Measurements from ENCODE around the gene AZGP1. TPM values are rescaled to one million over a fixed set of nuclear protein-coding genes. Genes with fewer than 3 reads are reported as not detected.

AZGP1 gene
- total and polyA plus RNA-seq, 2 experiments from 2014 or later: not detected

DNA sequence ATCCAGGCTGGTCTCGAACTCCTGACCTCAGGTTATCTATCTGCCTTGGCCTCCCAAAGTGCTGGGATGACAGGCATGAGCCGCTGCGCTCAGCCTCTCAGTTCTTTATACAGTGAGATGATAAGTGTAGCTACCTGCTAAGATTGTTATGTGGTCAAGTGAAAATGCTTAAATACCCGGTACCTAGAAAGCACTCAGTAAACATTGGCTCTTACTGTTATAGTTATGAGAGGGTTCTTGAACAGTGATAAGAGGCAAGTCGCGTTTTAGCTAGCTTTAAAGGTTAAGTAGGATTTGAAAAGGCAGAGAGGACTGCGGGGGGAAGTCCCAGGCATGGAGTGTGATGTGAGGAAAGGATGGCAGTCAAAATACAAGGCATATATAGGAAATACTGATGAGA is 44.1 kb upstream of the AZGP1 start:
- Histone ChIP-seq H3K27me3 (no peaks in the 10 kb centered on the region), H3K36me3 (peaks cover 12% of the 10 kb centered on the region), H3K9me3 (ENCODE audit: low read depth) (no peaks in the 10 kb centered on the region), H3K27ac (peak overlapping the region; percentile 27), H3K4me3 (no peak overlapping the region), H3K4me1 (ENCODE audit: low read depth) (peaks cover 3% of the 10 kb centered on the region)
- TF ChIP-seq, protein P1, sequence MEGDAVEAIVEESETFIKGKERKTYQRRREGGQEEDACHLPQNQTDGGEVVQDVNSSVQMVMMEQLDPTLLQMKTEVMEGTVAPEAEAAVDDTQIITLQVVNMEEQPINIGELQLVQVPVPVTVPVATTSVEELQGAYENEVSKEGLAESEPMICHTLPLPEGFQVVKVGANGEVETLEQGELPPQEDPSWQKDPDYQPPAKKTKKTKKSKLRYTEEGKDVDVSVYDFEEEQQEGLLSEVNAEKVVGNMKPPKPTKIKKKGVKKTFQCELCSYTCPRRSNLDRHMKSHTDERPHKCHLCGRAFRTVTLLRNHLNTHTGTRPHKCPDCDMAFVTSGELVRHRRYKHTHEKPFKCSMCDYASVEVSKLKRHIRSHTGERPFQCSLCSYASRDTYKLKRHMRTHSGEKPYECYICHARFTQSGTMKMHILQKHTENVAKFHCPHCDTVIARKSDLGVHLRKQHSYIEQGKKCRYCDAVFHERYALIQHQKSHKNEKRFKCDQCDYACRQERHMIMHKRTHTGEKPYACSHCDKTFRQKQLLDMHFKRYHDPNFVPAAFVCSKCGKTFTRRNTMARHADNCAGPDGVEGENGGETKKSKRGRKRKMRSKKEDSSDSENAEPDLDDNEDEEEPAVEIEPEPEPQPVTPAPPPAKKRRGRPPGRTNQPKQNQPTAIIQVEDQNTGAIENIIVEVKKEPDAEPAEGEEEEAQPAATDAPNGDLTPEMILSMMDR (IDR thresholded peaks at IDR 0.05; ENCODE audit: low read depth, low read length): no peak
- DNase-seq (ENCODE audit: low read depth in 1 of 2, low spot score in 1 of 2): peak in 1 of 2 donors; percentile 21

DNA sequence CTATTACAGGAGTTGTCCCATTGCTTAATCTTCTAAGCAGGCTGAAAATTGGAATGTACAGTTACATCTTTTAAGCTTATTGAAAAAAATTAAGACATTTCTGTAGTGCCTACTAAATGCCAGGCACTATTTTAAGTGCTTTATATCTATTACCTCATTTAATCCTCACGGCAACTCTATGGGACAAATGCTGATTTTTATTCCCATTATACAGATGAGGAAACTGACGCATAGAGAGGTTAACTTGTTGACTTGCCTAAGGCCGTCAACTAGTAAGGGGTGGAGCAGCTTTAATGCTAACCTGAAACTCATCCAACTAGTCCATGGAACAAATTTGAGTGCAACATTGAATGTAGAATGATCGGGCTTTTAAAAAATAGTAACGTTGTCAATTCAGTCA is 42.0 kb upstream of the AZGP1 start:
- Histone ChIP-seq H3K27ac (no peak overlapping the region), H3K4me3 (no peak overlapping the region), H3K27me3 (no peaks in the 10 kb centered on the region), H3K4me1 (ENCODE audit: low read depth) (peaks cover 3% of the 10 kb centered on the region), H3K36me3 (no peaks in the 10 kb centered on the region), H3K9me3 (ENCODE audit: low read depth) (no peaks in the 10 kb centered on the region)
- DNase-seq (ENCODE audit: low read depth in 1 of 2, low spot score in 1 of 2): no peak
- TF ChIP-seq, protein P1 (IDR thresholded peaks at IDR 0.05; ENCODE audit: low read depth, low read length): no peak

DNA sequence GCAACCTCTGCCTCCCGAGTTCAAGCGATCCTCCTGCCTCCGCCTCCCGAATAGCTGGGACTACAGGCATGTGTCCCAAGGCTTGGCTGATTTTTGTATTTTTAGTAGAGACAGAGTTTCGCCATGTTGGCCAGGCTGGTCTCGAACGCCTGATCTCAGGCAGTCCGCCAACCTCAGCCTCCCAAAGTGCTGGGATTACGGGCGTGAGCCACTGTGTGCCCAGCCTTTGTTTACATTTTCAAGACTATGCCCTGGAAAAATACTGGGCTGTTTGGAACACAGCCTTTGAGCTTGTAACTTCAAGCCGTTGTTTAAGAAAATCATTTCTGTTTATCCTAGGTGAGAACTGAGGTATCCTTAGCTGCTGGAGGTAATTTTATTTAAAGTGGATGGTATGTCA is 41.5 kb upstream of the AZGP1 start:
- peaks cover 3% of the 10 kb centered on the region for H3K4me1 ChIP-seq (ENCODE audit: low read depth)
- H3K4me3 ChIP-seq: no peak overlapping the region
- H3K27me3 ChIP-seq: no peaks in the 10 kb centered on the region
- no peak for DNase-seq (ENCODE audit: low read depth in 1 of 2, low spot score in 1 of 2)
- TF ChIP-seq, protein P1 (IDR thresholded peaks at IDR 0.05; ENCODE audit: low read depth, low read length): no peak
- H3K36me3 ChIP-seq: no peaks in the 10 kb centered on the region
- no peak overlapping the region for H3K27ac ChIP-seq
- H3K9me3 ChIP-seq (ENCODE audit: low read depth): no peaks in the 10 kb centered on the region

DNA sequence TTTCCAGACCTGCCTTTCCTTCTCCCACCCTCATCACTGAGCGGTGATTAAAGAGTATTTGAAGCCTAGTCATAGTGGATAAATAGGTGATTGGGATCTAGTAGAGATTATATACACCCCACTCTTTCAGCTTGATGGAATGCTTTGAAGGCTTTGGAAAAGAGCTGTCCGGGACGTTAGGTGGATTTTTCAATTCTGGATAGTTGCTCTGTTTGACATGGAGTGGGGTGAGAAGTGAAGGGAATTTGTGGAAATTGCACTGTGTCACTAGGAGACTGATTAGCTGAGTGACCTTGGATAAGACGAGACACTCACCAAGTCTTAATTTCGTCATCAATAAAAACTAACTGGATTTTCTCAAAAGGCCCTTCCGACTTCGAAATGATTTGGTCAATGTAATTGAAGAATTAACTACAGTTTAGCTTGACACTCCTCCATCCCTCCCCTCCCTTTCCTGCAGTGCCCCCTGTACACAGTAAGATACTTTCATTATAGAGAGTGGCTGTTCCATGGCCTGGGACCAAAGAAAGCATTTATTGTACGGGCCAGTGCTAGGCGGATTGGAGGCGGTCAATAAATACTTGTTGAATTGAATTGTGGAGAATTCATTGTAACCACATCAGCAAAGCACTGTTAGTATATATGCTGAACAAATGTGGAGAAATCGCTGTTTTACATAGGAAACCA is 40.5 kb upstream of the AZGP1 start:
- H3K9me3 ChIP-seq (ENCODE audit: low read depth): no peaks in the 10 kb centered on the region
- peaks cover 2% of the 10 kb centered on the region for H3K27me3 ChIP-seq
- no peaks in the 10 kb centered on the region for H3K36me3 ChIP-seq
- peaks cover 3% of the 10 kb centered on the region for H3K4me1 ChIP-seq (ENCODE audit: low read depth)
- TF ChIP-seq, protein P1 (IDR thresholded peaks at IDR 0.05; ENCODE audit: low read depth, low read length): no peak
- peak overlapping the region; percentile 95 for H3K4me3 ChIP-seq
- peak in 1 of 2 donors; percentile 19 for DNase-seq (ENCODE audit: low read depth in 1 of 2, low spot score in 1 of 2)
- peak overlapping the region; percentile 99 for H3K27ac ChIP-seq

DNA sequence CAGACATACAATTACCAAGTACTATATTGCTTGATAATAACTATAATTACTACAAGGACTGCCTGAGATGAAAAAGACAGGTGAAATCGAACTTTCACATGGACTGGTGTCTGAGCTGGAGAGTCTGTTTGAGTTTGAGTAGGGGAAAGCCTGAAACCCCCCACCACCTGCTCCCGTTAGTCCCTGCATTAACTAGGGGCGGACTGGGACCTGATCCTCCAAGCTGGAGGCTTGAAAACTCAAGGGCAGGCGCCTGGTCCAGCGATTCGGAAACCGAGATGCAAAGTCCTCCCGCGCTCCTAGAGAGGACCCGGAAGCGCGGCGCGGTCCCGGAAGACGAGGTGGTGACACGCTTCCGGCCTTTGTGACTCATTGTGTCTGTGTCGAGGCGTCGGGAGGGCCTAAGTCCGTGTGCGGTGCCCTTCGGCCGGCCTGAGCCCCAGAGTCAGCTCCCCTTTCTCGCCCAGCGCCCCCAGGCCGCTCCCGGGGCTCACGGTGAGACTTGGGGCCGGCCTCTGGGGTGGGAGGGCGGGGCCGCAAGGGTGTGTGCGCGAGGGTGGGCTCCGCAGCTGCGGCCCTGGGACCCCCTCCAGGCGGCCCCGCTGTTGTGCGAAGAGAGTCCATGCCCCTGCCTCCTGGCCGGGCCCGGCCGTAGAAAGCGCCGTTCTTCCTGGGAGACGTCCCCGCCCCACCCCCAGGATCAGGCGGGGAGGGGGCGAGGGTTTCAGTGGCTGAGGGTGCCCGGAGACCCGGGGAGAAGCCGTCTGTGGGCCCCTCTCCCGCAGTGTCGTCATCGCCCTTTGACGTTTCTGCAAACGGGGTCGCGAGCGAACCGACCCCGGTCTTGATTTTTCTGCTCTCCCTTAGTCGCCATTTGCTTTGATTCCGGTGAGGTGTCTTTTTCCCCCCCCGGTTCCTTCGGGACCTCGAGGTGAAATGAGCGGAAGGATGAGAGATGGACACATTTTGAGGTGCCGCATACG is 39.7 kb upstream of the AZGP1 start, which contains the start of gene ZKSCAN1:
TSS of gene ZKSCAN1 (plus strand) at position 365 of the 983 bp plus-strand sequence. CDS start 7,911 bp downstream, outside the sequence.
- TF ChIP-seq, protein P1 (IDR thresholded peaks at IDR 0.05; ENCODE audit: low read depth, low read length): no peak
- peaks cover 4% of the 10 kb centered on the region for H3K27me3 ChIP-seq
- H3K4me1 ChIP-seq (ENCODE audit: low read depth): peaks cover 3% of the 10 kb centered on the region
- peak; percentile 95 for DNase-seq (ENCODE audit: low read depth in 1 of 2, low spot score in 1 of 2)
- H3K4me3 ChIP-seq: peak within 1 kb of the TSS; percentile 95
- no peaks in the 10 kb centered on the region for H3K9me3 ChIP-seq (ENCODE audit: low read depth)
- no peaks in the 10 kb centered on the region for H3K36me3 ChIP-seq
- peak within 1 kb of the TSS; percentile 99 for H3K27ac ChIP-seq

Data from cardiac muscle cell (in vitro differentiated cells and primary cell).